ENCODE results near the gene ANG.

DNA sequence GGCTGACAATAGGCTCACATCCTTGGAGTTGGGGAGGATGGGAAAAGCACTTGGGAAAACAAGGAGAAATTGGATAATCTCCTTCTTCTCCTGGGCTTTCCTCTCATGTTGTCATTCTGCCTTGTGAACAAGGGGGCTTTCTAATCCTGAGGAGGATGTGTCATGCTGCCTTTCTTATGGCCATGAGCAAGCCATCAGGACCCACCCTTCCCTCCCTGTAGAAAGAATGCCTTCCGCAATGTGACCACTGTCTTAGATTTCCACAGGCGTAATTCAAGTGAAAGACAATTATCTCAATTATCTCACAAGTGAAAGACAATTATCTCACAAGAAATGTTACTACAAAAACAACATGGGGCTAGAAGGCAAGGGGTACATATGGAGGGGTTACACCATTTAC, 44.0 kb upstream of the ANG start:
- TF ChIP-seq BHLHE40 (IDR thresholded peaks at IDR 0.05; ENCODE audit: borderline replicate concordance) (no peak), NFRKB (IDR thresholded peaks at IDR 0.05) (no peak), SP1 (IDR thresholded peaks at IDR 0.05) (no peak), LEF1 (IDR thresholded peaks at IDR 0.05; ENCODE audit: borderline replicate concordance) (no peak), SUZ12 (IDR thresholded peaks at IDR 0.05) (no peak), ELF4 (IDR thresholded peaks at IDR 0.05) (no peak), TARDBP (IDR thresholded peaks at IDR 0.05) (no peak), HDGF (IDR thresholded peaks at IDR 0.05; ENCODE audit: borderline replicate concordance) (no peak), CTBP1 (IDR thresholded peaks at IDR 0.05; ENCODE audit: borderline replicate concordance) (no peak), L3MBTL2 (conservative IDR thresholded peaks at IDR 0.05) (no peak), FOXM1 (IDR thresholded peaks at IDR 0.05; ENCODE audit: borderline replicate concordance) (no peak), ZNF384 (IDR thresholded peaks at IDR 0.05) (no peak)

Data from HEK293T (cell line).